G401 (cell line): ENCODE data around the gene SLC16A6. TPM values are rescaled to one million over a fixed set of nuclear protein-coding genes. Genes with fewer than 3 reads are reported as not detected.
A peak's percentile ranks its signal among the peaks of the same experiment; 100 is the strongest.
"Not testable (repeated sequence)": the region's sequence is repeated elsewhere in the genome, so short reads cannot be mapped to it uniquely, and the experiment has no call there.

Experiments
- DNase-seq: peaks from one replicate; pipeline ENCODE4 v3.0.0-alpha.2; 2015; ENCODE audit warnings: low spot score
- in situ Hi-C: cut with HindIII; loops from 2 replicates; pipeline ENCODE4 v1.10.0; 2016; ENCODE audit warnings: low sequenced_read_pairs, mixed read lengths
- total RNA-seq: library from RNA; depleted of rRNA; stranded (reverse); fragments of >200 nt; shearing (Covaris generic); gene quantifications from 2 replicates; pipeline ENCODE4 v1.2.3, GENCODE V29; 2014

SLC16A6 gene
- total RNA-seq, 1 experiment from 2014 or later = 0.37 TPM

DNA sequence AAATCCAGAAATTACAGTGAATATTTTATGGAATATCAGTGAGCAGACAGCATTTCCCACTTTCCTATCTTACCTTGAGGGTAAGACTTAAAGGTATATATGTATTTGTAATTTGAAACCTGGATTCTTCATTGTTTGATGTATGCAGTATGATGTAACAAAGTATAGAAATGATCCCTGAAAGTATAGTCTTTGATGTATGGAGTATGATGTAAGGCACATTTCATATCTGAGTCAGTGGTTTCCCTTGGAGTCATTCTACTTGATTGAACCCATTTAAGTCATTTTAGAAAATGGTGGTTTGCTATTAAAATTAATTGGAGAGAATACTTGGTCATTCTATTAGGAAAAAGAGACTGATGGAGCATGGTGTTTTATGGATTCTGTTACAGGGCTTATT, 33.0 kb downstream of the SLC16A6 start:
- DNase-seq = no peak
- in situ Hi-C loops = no loop called here

DNA sequence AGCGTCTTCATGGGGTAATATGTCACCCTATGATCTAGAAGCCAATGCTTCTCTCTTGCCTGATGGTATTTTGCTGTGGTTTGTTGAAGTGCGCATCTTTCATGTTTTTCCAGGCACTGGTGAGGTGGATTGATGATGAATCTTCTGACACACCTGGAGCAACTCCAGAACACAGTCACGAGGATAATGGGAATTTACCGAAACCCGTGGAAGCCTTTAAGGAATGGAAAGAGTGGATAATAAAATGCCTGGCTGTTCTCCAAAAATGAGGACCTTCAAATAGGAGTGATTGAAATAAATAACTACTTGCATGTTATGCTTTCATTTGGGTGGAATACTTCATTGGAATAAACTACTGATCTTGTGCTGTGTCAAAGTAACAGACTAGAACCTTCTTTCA, 34.2 kb downstream of the SLC16A6 start:
- in situ Hi-C loops, DNase-seq: not testable (repeated sequence)

DNA sequence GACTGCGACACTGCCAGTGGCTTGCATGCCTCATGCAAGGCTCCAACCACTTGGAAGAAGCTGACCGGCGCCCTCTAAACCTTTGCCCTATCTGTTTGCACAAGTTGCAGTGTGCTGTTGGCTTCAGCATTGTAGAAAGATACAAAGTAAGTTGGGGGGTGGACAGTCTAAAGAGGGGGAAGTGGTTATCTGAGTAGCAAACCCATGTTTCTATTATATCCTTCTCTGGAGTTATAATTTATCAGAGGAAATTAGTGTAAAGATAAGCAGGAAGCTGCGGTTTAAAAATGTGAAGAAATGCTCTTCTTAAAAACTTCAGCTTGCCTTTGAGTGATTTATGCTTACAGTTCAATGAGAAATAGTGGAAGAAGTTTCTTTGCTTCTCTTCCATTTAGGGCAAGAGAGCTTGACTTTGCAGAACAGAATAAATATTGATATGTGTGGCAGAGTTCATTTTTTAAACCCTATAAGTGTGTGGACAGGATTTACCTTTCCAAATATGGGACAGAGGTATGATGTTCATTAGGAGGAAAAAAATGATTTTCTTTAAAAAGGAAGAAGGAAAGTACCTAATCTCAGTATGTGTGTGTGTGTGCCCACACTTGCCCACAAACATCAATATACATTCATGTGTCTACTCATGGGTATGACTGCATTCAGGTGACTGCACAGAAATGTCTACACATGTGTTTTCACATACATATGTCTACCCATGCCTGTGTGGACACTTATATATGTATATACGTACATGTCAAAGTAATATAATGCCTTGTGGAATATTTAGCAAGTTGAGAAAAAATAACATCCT, 35.0 kb downstream of the SLC16A6 start:
- no peak for DNase-seq
- in situ Hi-C loops = no loop called here

DNA sequence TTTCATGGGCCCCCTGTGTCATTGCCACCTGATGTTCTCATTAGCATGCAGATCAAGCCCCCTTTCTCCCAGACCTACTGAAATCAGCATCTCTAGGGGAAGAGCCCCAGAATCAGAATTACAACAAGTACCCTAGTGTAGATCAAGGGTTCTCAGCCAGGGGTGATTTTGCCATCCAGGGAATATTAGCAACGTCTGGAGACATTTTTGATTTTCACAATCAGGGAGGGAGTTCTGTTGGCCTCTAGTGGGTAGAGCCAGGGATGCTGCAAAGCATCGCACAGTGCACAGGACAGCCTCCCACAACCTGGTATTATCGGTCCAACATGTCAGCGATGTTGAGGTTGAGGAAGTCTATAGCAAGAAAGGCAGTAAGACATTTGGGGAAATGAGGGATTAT, 35.8 kb downstream of the SLC16A6 start:
- in situ Hi-C loops = no loop called here
- DNase-seq = no peak

DNA sequence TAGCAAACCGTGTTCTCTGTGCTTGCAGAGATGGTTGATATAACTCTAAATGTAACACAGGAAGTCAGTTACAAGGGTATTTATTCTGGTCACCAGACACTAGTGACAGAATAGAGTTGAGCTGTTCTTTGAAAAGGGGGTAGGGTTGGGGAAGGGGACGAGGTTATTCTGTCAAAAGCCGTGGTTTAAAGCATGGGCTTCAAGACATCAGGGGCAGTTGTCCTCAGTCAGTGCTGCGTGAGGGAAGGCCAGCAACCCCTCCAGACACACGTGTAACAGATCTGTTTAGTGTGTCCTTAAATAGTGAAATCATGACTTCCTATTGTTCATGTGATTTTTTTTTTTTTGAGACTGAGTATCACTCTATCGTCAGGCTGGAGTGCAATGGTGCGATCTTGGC, 37.5 kb downstream of the SLC16A6 start:
- DNase-seq, in situ Hi-C loops: not testable (repeated sequence)

DNA sequence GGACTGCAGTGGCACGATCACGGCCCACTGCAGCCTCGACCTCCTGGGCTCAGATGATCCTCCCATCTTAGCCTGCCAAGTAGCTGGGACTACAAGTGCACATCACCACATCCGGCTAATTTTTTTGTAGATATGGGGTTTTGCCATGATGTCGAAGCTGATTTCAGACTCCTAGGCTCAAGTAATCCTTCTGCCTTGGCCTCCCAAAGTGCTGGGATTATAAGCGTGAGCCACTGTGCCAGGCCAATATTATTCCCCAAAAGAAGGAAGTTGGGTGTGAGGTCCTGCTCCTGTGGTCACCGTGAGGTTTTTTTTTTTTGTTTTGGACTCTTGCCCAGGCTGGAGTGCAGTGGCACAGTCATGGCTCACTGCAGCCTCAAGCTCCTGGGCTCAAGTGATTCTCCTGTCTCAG, 41.6 kb downstream of the SLC16A6 start:
- no peak for DNase-seq
- in situ Hi-C loops = no loop called here

DNA sequence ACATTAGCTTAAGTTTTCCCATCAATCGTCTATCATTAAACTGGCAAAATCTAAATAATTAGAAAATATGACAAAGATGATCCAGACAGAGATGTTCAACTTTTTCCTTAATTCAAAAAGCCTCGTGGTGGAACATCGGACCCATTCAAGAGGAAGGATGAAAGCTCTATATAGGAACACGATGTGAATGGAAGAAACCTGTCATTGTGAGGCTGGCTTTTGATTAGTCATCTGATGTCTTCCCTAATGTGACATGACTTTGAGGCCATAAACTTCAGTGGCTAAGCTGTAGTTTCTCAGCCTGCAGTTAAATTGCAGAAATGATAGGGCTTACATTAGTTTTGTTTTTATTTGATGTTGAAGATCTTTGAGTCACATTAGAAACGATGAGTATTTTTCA, 42.0 kb downstream of the SLC16A6 start:
- in situ Hi-C loops = no loop called here
- no peak for DNase-seq

DNA sequence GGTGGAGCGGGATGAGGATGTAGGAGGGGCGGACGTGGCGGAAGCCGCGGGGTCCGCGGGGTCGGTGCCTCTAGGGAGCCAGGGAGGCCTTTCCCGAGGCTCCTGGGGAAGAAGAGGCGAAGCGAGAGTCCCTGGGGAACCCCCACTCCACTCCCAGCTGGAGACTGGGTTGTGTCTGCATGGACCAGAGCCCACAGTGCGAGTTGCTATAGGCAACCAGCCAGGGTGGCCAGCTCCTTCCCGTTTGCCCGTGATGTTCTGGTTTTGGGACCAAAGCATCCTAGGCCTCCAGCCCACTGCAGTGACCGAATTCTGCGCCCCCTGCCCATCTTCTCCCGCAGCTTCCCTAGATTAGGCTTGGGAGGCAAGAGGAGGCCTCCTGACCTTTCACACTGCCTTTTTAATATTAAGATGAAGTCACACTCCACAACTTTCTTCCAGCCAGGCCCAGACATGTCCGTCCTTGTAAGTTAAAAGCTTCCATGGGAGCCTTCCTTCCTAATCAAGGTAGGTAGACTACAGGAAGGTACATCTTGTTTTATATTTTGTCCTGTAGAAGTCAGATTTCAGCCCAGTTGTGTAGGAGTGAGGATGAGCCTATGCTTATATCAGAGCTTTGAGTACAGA, 42.6 kb downstream of the SLC16A6 start:
- DNase-seq = peak; percentile 64
- in situ Hi-C loops = no loop called here

DNA sequence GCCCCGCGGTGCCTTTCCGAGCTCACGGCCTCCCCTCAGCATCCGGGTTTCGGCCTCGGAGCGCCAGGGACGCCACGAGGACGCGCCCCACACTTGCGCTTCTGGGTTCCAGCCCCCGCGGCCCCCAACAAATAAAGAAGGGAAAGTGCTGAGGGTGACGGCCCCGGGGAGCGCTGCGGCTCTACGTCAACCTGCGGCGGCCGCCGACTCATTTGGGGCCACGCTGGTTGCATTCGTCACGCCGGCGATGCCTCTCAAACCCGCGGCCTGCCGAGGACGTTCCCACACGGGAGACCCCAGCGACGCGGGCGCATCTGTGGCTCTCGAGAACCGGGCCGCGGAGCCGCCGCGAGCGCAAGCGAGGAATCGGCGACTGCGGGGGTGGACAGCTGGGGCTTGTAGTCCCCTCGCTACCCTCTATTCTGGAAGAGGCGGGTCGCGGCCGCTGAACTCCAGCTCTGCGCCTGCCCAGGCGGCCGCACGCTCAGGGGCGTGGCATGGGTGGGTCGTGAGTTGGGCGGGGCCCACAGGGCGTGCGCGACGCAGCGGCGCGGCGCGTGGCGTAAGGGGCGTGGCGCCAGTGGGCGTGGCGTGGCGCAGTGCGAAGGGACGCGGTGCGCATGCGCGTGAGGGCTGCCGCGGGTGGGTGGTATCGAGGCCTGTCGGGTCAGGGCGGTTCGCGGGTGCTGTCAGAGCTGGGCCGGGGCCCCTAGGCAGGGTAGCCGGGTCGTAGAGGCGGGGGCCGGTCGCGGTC, 43.3 kb downstream of the SLC16A6 start, which contains the start of gene AMZ2:
Gene AMZ2, plus strand, starts transcription at position 599 of the 754 bp plus-strand sequence. CDS start 2,145 bp downstream, outside the sequence.
- DNase-seq = peak; percentile 93
- in situ Hi-C loops = no loop called here

DNA sequence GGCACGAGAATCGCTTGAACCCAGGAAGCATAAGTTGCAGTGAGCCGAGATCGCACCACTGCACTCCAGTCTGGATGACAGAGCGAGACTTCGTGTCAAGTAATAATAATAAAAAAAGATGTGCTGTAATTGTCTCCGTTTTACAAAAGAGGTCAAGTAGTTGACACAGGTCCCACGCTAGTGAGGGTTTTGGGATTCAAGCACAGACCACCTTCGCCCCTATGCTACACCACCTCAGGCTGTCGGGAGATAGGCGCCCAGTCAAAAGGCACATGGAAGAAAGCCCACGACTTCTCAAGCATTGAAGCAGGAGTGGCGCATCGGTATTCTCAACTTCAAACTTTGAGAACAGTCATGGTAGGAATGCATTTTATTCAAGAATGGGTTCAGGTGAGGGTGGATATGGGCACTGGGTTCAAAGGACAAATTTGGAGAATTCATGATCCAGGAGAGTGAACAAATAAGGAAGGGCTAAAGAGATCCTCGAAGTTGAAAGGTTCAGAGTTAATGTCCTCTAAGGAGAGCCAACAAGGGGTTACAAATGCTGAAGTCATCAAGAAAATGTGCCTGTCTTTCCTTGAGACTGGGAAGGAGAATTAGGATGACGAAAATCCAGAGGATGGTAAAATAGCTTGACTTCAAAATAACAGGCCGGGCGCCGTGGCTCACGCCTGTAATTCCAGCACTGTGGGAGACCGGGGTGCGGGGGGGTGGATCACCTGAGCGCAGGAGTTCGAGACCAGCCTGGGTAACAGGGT, 44.5 kb downstream of the SLC16A6 start:
- no peak for DNase-seq
- in situ Hi-C loops = no loop called here

DNA sequence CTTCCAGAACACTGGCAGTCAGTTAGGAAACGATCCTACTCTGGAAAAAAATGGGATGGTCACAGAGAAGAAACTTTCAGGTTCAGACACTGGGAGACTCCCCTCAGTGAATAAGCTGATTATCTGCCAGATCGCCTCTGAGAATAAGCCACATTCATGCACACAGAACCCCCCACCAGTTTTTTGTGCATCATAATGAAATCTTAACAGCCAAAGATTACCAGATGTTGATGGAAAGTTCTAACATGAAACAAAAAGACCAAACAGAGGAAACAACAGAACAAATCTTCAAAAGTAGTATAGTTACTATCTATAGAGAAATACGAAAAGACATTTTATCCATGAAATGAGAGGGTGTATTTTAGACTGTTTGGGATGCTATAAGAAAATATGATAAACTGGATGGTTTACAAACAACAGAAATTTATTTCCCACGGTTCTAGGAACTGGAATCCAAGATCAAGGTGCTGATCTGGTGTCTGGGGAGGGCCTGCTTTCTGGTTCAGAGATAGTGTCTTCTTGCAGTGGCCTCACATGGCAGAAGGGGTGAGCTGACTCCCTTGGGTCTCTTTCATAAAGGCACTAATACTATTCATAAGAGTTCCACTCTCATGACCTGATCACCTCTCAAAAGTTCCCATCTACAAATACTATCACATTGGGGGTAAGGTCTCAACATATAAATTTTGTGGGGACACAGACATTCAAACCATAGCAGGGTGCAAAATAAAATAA, 51.1 kb downstream of the SLC16A6 start:
- DNase-seq = no peak
- in situ Hi-C loops = no loop called here

DNA sequence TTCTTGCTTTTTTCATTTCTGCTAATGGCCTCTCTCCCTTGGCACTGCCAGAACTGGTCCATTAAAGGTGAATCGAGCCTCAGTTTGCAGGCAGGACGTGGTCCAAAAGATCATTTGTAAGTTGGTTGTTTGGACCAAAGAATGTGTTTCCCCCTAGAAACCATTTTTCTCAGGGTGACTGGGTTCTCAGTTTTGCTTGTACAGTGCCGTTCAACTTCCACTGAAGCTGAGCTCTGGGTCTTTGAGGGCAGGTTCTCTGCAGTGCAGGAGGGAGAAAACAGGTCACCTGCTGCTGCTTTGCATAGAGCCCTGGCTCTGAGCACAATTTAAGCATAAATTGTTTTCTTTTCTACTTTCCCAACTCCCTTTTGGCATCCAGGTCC, 52.1 kb downstream of the SLC16A6 start:
- DNase-seq = peak; percentile 51
- in situ Hi-C loops = no loop called here

DNA sequence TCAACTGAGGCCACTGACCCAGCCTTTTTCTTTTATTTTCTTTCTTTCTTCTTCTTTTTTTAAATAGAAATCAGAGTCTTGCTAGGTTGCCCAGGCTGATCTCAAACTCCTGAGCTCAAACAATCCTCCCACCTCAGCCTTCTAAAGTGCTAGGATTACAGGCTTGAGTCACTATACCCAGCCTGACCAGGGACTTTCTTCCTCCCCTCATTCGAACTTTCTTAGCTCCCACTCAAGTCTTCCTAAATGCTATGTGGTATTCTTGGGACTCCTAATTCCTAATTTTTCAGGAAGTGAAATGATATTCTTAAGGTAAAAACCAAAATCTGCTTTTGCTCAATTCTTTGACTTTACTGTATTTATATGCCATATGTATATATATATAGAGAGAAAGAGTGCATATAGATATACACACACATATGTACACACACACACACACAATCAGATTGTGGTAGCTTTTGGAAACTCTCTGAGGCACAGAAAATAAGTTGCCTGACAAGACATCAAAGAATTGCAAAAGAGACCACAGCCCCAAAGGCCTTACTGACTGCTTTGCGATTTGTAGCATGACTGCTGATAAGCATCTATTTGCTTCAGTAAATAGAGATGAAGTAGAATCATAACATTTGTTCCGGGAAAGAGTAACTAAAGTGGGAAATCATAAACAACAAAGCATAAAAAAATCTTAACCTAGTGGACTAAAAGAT, 52.6 kb downstream of the SLC16A6 start:
- peak; percentile 31 for DNase-seq
- in situ Hi-C loops = no loop called here

DNA sequence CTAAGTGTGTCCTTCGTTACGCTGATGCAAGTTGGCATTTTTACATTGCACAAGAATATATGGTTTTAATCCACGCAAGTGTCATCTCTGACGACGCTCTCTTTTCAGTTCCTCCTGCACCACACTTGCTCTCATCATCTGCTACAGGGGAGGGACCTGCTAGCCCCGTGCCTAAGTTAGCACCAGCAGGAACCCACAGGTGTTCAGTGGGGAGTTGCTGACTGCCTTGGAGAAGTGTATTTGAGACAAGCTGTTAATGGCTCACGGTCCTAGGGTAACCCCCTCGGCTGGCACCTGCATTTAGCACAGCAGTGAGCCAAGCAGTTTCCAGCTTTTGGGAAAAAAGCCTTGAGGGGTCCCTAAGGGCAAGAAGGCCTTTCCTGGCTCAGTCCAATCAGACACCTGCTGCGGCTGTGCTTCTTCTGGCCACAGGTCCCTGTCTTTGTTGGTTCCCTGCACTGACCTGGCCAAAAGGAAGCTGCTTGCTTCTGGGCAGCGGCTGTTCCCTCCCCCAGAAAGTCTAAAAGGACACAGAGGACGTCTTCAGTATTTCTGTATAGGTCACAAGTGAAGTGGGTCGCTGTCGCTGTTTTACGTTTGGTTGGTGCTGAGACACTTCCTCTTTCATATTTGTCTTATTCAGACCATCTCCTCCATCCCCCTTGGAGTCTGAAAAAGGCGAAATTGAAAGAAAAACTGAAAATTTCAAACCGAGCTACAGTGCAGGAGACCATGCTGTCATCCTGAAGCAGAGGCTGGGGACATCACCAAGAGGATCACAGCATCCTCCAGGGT, 53.4 kb downstream of the SLC16A6 start:
- in situ Hi-C loops = not testable (repeated sequence)
- DNase-seq = peak; percentile 49

DNA sequence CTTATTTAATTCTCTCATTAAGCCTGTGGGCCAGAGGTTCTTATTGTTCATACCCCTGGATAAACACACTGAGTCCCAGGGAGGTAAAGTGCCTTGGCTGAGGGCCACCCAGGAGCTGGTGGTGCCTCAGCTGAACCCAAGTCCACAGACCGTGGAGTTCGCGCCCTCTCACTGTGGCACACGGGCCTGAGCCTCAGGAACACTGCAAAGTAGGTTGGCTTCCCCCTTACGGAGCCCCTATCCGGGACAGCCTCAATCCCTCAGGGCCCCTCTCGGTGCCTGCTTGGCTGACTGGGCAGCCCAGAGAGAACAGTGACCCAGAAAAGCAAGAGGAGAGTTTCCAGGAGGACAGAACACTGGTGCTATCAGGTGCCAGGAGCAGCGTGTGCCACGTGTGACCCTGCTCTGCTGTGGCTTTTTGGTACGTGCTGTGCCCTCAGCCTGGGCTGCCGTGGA, 55.6 kb downstream of the SLC16A6 start:
- in situ Hi-C loops = not testable (repeated sequence)
- peak; percentile 91 for DNase-seq

DNA sequence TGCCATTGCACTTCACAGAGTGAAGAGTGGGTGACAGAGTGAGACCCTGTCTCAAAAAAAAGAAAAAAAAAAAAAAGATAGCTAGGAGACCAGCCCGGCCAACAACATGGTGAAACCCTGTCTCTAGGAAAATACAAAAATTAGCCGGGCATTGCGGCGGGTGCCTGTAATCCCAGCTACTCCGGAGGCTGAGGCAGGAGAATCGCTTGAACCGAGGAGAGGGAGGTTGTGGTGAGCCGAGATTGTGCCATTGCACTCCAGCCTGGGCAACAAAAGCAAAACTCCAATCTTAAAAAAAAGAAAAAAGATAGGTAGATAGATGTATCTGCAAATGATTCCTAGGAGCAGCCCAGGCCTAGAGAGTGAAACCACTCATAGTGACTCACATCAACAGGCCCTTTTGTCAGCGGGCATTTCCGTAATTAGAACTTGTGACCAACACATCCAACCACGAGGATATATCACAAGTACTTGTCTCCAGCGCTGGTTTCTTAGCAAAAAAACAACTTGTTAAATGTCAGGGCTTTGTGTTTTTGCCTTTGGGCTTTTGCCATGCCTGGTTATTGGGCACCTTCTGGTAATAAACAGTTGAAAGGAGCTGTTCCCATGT, 56.1 kb downstream of the SLC16A6 start:
- in situ Hi-C loops = not testable (repeated sequence)
- DNase-seq = peak; percentile 66

DNA sequence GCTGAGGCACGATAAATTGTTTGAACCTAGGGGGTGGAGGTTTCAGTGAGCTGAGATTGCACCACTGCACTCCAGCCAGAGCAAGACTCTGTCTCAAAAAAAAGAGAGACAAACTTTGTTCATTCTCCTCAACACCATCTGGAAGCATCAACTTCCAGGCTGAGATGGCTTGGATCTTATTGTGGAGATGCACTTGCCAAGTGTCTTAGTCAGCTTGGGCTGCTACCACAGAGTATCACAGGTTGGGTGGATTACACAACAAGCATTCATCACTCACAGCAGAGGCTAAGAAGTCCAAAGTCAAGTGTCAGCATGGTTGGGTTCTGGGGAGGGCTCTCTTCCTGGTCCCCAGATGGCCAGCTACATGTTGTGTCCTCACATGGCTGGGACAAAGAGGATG, 58.2 kb downstream of the SLC16A6 start:
- in situ Hi-C loops, DNase-seq: not testable (repeated sequence)
